Sigmoid colon (tissue), 7 donors: ENCODE results near the gene LEKR1. TPM values are rescaled to one million over a fixed set of nuclear protein-coding genes. Genes with fewer than 3 reads are reported as not detected.
"Not testable (repeated sequence)": the region's sequence is repeated elsewhere in the genome, so short reads cannot be mapped to it uniquely, and the experiment has no call there.

Experiments used
- DNase-seq: peaks from one replicate; pipeline ENCODE4 v3.0.0-alpha.2; 2019
- H3K27ac ChIP-seq, 4 donors: fragments of 200-600 bp; sonication (generic); one replicate each; pipeline ENCODE4 v1.5.1; 2016 to 2019; ENCODE audit warnings: mild to moderate bottlenecking in 1 of 4
- H3K27me3 ChIP-seq, 3 donors: fragments of 200-600 bp; sonication (generic); one replicate each; pipeline ENCODE4 v1.5.1; 2019; ENCODE audit warnings: mild to moderate bottlenecking in 1 of 3
- H3K36me3 ChIP-seq, 4 donors: fragments of 200-600 bp; sonication (generic); one replicate each; pipeline ENCODE4 v1.5.1; 2016 to 2019
- H3K4me1 ChIP-seq, 4 donors: fragments of 200-600 bp; sonication (generic); one replicate each; pipeline ENCODE4 v1.5.1; 2017 to 2019
- H3K4me3 ChIP-seq, 4 donors: fragments of 200-600 bp; sonication (generic); one replicate each; pipeline ENCODE4 v1.5.1; 2017 to 2019; ENCODE audit warnings: mild to moderate bottlenecking in 2 of 4, moderate library complexity in 1 of 4
- H3K9me3 ChIP-seq, 4 donors: fragments of 200-600 bp in 3 of 4; sonication (generic) in 3 of 4; one replicate each; pipeline versions ENCODE4 v1.5.1 to v1.6.1; 2013 to 2019
- CTCF ChIP-seq, 4 experiments: fragments of 450-650 bp in 3 of 4; fragments of 200-600 bp in 1 of 4; IDR thresholded peaks; one replicate each; pipeline ENCODE4 v1.5.1; 2016 to 2019; ENCODE audit warnings: antibody characterized with exemption in 4 of 4, mild to moderate bottlenecking in 3 of 4, moderate library complexity in 2 of 4
- EP300 ChIP-seq, 4 donors: sonication (generic); formaldehyde crosslinking; IDR thresholded peaks; one replicate each; pipeline ENCODE4 v1.6.1; 2017; ENCODE audit warnings: antibody characterized with exemption in 4 of 4
- POLR2A ChIP-seq, 2 donors: fragments of 450-650 bp; IDR thresholded peaks; one replicate each; pipeline ENCODE4 v1.6.1; 2016; ENCODE audit warnings: antibody characterized with exemption in 2 of 2, mild to moderate bottlenecking in 2 of 2, moderate library complexity in 2 of 2
- POLR2AphosphoS5 ChIP-seq, 4 donors: sonication (generic); formaldehyde crosslinking; IDR thresholded peaks; one replicate each; pipeline ENCODE4 v1.6.1; 2017; ENCODE audit warnings: antibody characterized with exemption in 4 of 4
- WGBS, 2 donors: extraction: QIAGEN DNeasy Blood & Tissue Kit; methylation state at CpG; one replicate each; pipeline ENCODE4 v1.1.7; 2013; 5-methylcytosine and 5-hydroxymethylcytosine counted together
- intact Hi-C: fragments of 100-400 bp; cut with DNase I; formaldehyde crosslinking; loops from one replicate; pipeline ENCODE4 v1.15.1; 2023
- polyA plus RNA-seq, 3 donors: library from polyadenylated mRNA; stranded (reverse); fragments of 200-250 nt; gene quantifications; one replicate each; pipeline ENCODE4 v1.2.3, GENCODE V29; 2013
- total RNA-seq, 4 donors: library from RNA; depleted of rRNA; stranded (reverse); fragments of >200 nt; gene quantifications; one replicate each; pipeline ENCODE4 v1.1.0, GENCODE V29; 2016
- donor health status: healthy with polysubstance abuse.
- donor health status: Bipolar disorder and iron deficiency.
- donor health status: healthy.

Gene LEKR1
- total and polyA plus RNA-seq, 7 donors: 0.36 to 1.7 (median 0.70) TPM; not detected in 1

GRCh38 chr3:156963096-156963495 lies 136.9 kb downstream of the LEKR1 start:
- H3K4me1 ChIP-seq: no peaks in the 10 kb centered on the region
- H3K4me3 ChIP-seq: no peak overlapping the region
- DNase-seq: no peak
- TF ChIP-seq POLR2AphosphoS5 (IDR thresholded peaks at IDR 0.05): no peak
- no peak for TF ChIP-seq POLR2A (IDR thresholded peaks at IDR 0.05)
- TF ChIP-seq EP300 (IDR thresholded peaks at IDR 0.05): no peak
- TF ChIP-seq CTCF (IDR thresholded peaks at IDR 0.05): no peak
- H3K27me3 ChIP-seq: no peaks in the 10 kb centered on the region
- 61 to 73% methylated on average over 3 of the region's 3 CpGs for WGBS, 2 donors
- H3K27ac ChIP-seq: no peak overlapping the region
- intact Hi-C loops: no loop called here
- no peaks in the 10 kb centered on the region for H3K36me3 ChIP-seq
- no peaks in the 10 kb centered on the region for H3K9me3 ChIP-seq

GRCh38 chr3:156964577-156964976 lies 138.4 kb downstream of the LEKR1 start:
- Histone ChIP-seq H3K27me3 (no peaks in the 10 kb centered on the region), H3K4me1 (no peaks in the 10 kb centered on the region), H3K36me3 (no peaks in the 10 kb centered on the region), H3K27ac (no peak overlapping the region), H3K4me3 (no peak overlapping the region), H3K9me3 (no peaks in the 10 kb centered on the region)
- TF ChIP-seq CTCF (IDR thresholded peaks at IDR 0.05) (no peak), POLR2A (IDR thresholded peaks at IDR 0.05) (no peak), EP300 (IDR thresholded peaks at IDR 0.05) (no peak), POLR2AphosphoS5 (IDR thresholded peaks at IDR 0.05) (no peak)
- no peak for DNase-seq
- intact Hi-C loops: no loop called here
- WGBS, 2 donors: 85 to 89% methylated on average over 3 of the region's 3 CpGs

GRCh38 chr3:156966349-156966748 lies 140.2 kb downstream of the LEKR1 start:
- H3K27ac ChIP-seq, H3K36me3 ChIP-seq, H3K4me3 ChIP-seq, H3K27me3 ChIP-seq, intact Hi-C loops, H3K4me1 ChIP-seq, H3K9me3 ChIP-seq, DNase-seq: not testable (repeated sequence)
- 94 to 97% methylated on average over 10 of the region's 10 CpGs for WGBS, 2 donors

- Histone ChIP-seq H3K4me1 (no peaks in the 10 kb centered on the region), H3K27ac (no peak overlapping the region), H3K4me3 (no peak overlapping the region), H3K36me3 (no peaks in the 10 kb centered on the region), H3K27me3 (no peaks in the 10 kb centered on the region), H3K9me3 (no peaks in the 10 kb centered on the region)
- 88 to 92% methylated on average over 2 of the region's 2 CpGs for WGBS, 2 donors
- intact Hi-C loops: no loop called here
- TF ChIP-seq CTCF (IDR thresholded peaks at IDR 0.05): no peak
- TF ChIP-seq POLR2AphosphoS5 (IDR thresholded peaks at IDR 0.05): no peak
- TF ChIP-seq POLR2A (IDR thresholded peaks at IDR 0.05): no peak
- no peak for TF ChIP-seq EP300 (IDR thresholded peaks at IDR 0.05)
- DNase-seq: no peak
These were observed 147.8 kb downstream of the LEKR1 start for GRCh38 chr3:156973954-156974353.

- TF ChIP-seq CTCF (IDR thresholded peaks at IDR 0.05) (no peak), POLR2A (IDR thresholded peaks at IDR 0.05) (no peak), POLR2AphosphoS5 (IDR thresholded peaks at IDR 0.05) (no peak), EP300 (IDR thresholded peaks at IDR 0.05) (no peak)
- no peaks in the 10 kb centered on the region for H3K27me3 ChIP-seq
- no peak overlapping the region for H3K4me3 ChIP-seq
- 88 to 98% methylated on average over 1 of the region's 1 CpG for WGBS, 2 donors
- no peak overlapping the region for H3K27ac ChIP-seq
- no peaks in the 10 kb centered on the region for H3K36me3 ChIP-seq
- no peak for DNase-seq
- H3K4me1 ChIP-seq: no peaks in the 10 kb centered on the region
- H3K9me3 ChIP-seq: no peaks in the 10 kb centered on the region
- intact Hi-C loops: no loop called here
These were observed 148.8 kb downstream of the LEKR1 start for GRCh38 chr3:156974931-156975330.
